Esophagus squamous epithelium (tissue), 5 donors: Measurements from ENCODE around the gene SBNO2. TPM values are rescaled to one million over a fixed set of nuclear protein-coding genes. Genes with fewer than 3 reads are reported as not detected.

ENCODE experiments used
- DNase-seq: peaks from one replicate; lab custom pipeline; 2025; lab: John Stamatoyannopoulos, UW
- H3K27ac ChIP-seq, 4 donors: fragments of 200-600 bp; sonication (generic); one replicate each; pipeline ENCODE4 v1.5.1; 2016 to 2019; ENCODE audit warnings: mild to moderate bottlenecking in 1 of 4
- H3K27me3 ChIP-seq, 4 donors: fragments of 200-600 bp; sonication (generic); 1 replicate in 3 of 4; 2 replicates in 1 of 4; pipeline versions ENCODE4 v1.5.1 to v1.6.0; 2017 to 2021; ENCODE audit warnings: antibody characterized with exemption in 1 of 4
- H3K36me3 ChIP-seq, 3 donors: fragments of 200-600 bp; sonication (generic); one replicate each; pipeline ENCODE4 v1.5.1; 2016 to 2019
- H3K4me1 ChIP-seq, 3 donors: fragments of 200-600 bp; sonication (generic); one replicate each; pipeline ENCODE4 v1.5.1; 2017 to 2019
- H3K4me3 ChIP-seq, 4 donors: fragments of 200-600 bp; sonication (generic); 1 replicate in 3 of 4; 2 replicates in 1 of 4; pipeline ENCODE4 v1.5.1; 2016 to 2019; ENCODE audit warnings: mild to moderate bottlenecking in 2 of 4, moderate library complexity in 1 of 4
- H3K9me3 ChIP-seq, 3 donors: fragments of 200-600 bp; sonication (generic); one replicate each; pipeline ENCODE4 v1.5.1; 2016 to 2019
- POLR2A ChIP-seq, 4 donors: fragments of 450-650 bp; IDR thresholded peaks; one replicate each; pipeline ENCODE4 v1.6.1; 2017; ENCODE audit warnings: antibody characterized with exemption in 4 of 4, mild to moderate bottlenecking in 4 of 4, moderate library complexity in 3 of 4
- WGBS, 2 donors: methylation state at CpG; one replicate each; pipeline ENCODE4 v1.1.5; 2018; 5-methylcytosine and 5-hydroxymethylcytosine counted together
- intact Hi-C: fragments of 100-400 bp; cut with DNase I; formaldehyde crosslinking; loops from one replicate; pipeline ENCODE4 v1.15.0; 2022
- total RNA-seq, 4 donors: library from RNA; depleted of rRNA; stranded (reverse); fragments of >200 nt; gene quantifications; one replicate each; pipeline ENCODE4 v1.1.0, GENCODE V29; 2016
- TF ChIP-seq, protein P1 (sequence below), 6 experiments: fragments of 450-650 bp in 4 of 6; fragments of 200-600 bp in 2 of 6; sonication (generic) in 2 of 6; IDR thresholded peaks; one replicate each; pipeline ENCODE4 v1.5.1; 2016 to 2019; ENCODE audit warnings: antibody characterized with exemption in 6 of 6, mild to moderate bottlenecking in 4 of 6, moderate library complexity in 4 of 6
- donor health status: DM: yes; HTN: yes; CAD: no.

SBNO2 gene
- total RNA-seq, 4 donors from 2014 or later = 31.3 to 84.3 (median 68.3) TPM

DNA sequence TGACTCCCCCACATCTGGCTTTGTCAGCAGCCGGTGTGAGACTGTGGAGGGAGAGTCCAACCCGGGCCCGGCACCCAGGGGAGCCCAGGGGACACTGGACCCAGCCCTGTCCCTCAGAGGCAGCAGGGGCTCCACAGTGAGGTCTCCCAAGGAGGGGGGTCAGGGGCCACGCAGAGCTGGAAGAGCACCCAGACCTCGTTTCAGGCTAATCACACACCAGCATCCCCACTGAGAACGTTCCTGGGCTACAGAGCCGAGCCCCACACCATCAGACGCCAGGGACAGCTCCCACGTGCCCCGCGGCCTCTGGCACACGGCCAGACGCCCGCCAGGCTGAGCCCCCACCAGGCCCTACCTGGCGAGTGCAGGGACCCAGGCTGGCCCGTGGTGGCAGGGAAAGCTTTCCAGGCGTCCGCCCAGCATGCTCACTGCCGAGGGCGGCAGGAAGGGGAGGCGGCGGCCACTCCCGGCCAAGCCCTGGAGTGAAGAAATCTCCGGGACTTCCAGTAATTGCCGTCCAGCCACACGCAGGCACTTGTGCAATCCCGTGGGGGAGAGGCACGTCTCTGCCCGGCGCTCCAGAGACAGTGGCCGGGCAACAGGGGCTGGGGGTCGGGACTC lies 19.2 kb downstream of the SBNO2 start:
- Histone ChIP-seq H3K4me3 (peak overlapping the region; percentile 4 to 63 (median 28)), H3K27ac (peak overlapping the region; percentile 91 to 98 (median 92)), H3K9me3 (no peaks in the 10 kb centered on the region), H3K27me3 (no peaks in the 10 kb centered on the region), H3K36me3 (peaks cover 0 to 70% (median 5%) of the 10 kb centered on the region in 3 donors), H3K4me1 (peaks cover 35 to 90% (median 63%) of the 10 kb centered on the region in 3 donors)
- DNase-seq = no peak
- peak in 2 of 4 donors; percentile 49 to 65 for TF ChIP-seq POLR2A (IDR thresholded peaks at IDR 0.05)
- TF ChIP-seq, protein P1, sequence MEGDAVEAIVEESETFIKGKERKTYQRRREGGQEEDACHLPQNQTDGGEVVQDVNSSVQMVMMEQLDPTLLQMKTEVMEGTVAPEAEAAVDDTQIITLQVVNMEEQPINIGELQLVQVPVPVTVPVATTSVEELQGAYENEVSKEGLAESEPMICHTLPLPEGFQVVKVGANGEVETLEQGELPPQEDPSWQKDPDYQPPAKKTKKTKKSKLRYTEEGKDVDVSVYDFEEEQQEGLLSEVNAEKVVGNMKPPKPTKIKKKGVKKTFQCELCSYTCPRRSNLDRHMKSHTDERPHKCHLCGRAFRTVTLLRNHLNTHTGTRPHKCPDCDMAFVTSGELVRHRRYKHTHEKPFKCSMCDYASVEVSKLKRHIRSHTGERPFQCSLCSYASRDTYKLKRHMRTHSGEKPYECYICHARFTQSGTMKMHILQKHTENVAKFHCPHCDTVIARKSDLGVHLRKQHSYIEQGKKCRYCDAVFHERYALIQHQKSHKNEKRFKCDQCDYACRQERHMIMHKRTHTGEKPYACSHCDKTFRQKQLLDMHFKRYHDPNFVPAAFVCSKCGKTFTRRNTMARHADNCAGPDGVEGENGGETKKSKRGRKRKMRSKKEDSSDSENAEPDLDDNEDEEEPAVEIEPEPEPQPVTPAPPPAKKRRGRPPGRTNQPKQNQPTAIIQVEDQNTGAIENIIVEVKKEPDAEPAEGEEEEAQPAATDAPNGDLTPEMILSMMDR (IDR thresholded peaks at IDR 0.05) = no peak
- 0 to 10% methylated on average over 1 to 4 of the region's 32 CpGs for WGBS, 2 donors
- intact Hi-C loops = no loop called here

DNA sequence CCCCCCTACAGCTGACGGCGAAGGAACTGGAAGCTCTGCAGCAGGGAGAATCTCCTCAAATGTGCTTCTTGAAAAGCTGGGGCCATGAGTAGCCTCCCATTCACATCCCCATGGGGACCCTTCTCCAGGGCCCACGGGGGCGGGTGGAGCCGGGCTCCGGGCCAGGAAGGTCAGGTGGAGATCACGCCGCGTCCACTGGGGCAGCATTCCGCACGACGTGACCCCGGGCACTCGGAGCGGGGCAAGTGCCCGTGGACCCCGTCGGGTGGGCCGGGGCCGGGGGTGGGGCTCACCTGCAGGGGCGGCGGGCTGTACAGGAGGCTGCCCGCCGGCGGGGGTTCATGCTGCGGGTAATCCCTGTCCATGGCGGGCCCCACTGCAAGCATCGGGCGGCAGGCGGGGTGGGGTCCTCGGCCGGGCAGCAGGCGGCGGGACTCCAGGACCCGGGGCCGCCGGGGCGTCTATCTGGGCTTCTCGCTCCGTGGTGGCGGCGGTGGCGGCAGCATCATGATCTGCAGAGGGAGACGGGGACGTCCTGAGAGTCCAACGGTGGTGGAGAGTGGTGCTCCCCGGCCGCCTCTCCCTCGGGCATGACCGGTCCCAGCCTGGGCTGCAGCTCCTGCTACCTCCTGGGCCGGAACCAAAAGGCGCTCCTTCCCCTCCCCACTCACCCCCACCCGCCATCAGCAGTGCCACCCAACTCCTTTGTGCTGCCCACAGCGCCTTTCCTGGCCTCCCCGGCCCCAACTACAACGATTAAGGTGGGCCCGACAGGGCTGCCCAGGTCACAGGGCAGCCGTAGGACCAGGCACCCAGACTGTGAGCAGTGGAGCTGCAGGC lies 20.0 kb downstream of the SBNO2 start:
- WGBS, 2 donors = 86 to 92% methylated on average over 2 to 13 of the region's 58 CpGs
- intact Hi-C loops = no loop called here
- Histone ChIP-seq H3K27ac (peak overlapping the region; percentile 91 to 98 (median 92)), H3K9me3 (no peaks in the 10 kb centered on the region), H3K4me1 (peaks cover 35 to 96% (median 63%) of the 10 kb centered on the region in 3 donors), H3K36me3 (peaks cover 3 to 76% (median 5%) of the 10 kb centered on the region in 3 donors), H3K4me3 (peak overlapping the region; percentile 4 to 63 (median 28)), H3K27me3 (no peaks in the 10 kb centered on the region)
- TF ChIP-seq, protein P1 (IDR thresholded peaks at IDR 0.05) = no peak
- TF ChIP-seq POLR2A (IDR thresholded peaks at IDR 0.05) = no peak
- no peak for DNase-seq

DNA sequence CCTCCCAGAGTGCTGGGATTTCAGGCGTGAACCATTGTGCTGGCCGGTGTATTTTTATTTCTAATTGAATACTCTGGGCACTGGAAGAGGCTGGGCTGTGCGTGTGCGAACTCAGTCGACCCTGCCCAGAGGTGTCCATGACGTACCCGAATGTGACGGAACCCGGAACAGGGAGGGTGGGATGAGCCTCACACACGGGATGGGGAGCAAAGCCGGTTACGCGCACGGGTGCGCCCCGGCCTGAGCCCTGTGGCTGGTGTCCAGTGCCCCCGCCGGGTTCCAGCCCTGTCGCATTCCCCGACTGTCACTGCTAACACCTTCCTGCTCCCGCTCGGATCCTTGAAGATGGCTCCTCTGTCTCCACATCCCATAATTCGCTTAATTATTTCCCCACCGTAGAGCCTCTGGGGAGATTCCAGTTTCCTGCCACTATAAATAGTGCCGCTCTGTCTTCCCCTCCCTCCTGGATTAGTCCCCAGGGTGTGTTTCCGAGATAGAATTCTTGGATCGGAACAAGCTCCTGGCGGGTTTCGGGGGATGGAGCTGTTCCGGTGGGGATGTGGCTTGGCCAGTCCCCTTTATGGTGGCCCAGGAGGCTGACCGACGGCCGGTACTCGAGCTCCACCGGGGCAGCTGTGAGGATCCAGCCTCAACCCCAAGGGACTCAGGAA lies 22.0 kb downstream of the SBNO2 start:
- intact Hi-C loops = no loop called here
- Histone ChIP-seq H3K4me3 (peak overlapping the region in 1 of 4 donors; percentile 47), H3K4me1 (peaks cover 46 to 93% (median 63%) of the 10 kb centered on the region in 3 donors)

DNA sequence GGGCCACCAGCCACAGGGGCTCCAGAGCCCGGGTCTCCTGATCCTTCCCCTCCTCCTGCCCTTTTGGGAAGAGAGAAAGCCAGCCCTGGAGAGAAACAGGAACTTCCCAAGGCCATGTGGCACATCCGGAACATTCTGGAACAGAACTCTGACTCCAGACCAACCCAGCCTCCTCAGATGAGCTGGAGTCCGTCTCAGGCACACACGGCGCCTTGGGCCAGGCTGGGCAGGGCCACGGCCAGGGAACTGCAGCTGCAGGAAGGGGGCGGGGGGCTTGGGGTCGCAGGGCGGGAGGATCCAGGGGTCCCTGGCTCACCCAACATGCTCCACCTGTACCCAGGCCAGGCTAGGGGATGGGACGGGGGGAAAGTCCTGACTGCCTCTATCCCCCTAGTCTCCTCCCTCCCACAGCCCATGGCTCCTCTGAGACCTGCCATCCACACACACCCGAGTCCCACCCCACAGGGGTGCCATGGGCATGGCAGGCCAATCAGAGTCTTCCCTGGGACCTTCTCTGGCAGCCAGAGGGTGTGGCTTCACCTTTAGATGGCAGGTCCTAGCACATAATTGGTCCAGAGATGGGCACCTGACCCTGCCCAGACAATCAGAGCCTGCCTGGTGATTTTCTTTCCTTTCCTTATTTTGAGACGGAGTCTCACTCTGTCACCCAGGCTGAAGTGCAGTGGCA lies 22.9 kb downstream of the SBNO2 start:
- 77 to 100% methylated on average over 1 of the region's 12 CpGs for WGBS, 2 donors
- no peak for TF ChIP-seq POLR2A (IDR thresholded peaks at IDR 0.05)
- TF ChIP-seq, protein P1 (IDR thresholded peaks at IDR 0.05) = no peak
- Histone ChIP-seq H3K4me1 (peaks cover 49 to 88% (median 54%) of the 10 kb centered on the region in 3 donors), H3K36me3 (peaks cover 8 to 75% (median 15%) of the 10 kb centered on the region in 3 donors), H3K27me3 (no peaks in the 10 kb centered on the region), H3K4me3 (peak overlapping the region in 1 of 4 donors; percentile 47), H3K27ac (peak overlapping the region; percentile 64 to 89 (median 74)), H3K9me3 (no peaks in the 10 kb centered on the region)
- DNase-seq = no peak
- intact Hi-C loops = no loop called here

More for the DNA sequence above, 22.0 kb downstream of the SBNO2 start:
- peaks cover 4 to 71% (median 13%) of the 10 kb centered on the region in 3 donors for H3K36me3 ChIP-seq
- WGBS, 2 donors = 69 to 85% methylated on average over 13 to 22 of the region's 35 CpGs
- H3K9me3 ChIP-seq = no peaks in the 10 kb centered on the region
- H3K27me3 ChIP-seq = no peaks in the 10 kb centered on the region
- TF ChIP-seq, protein P1 (IDR thresholded peaks at IDR 0.05) = no peak
- no peak for DNase-seq
- H3K27ac ChIP-seq = peak overlapping the region; percentile 64 to 89 (median 74)
